ENCODE results near the gene TMEM175. TPM values are rescaled to one million over a fixed set of nuclear protein-coding genes. Genes with fewer than 3 reads are reported as not detected.

TMEM175 gene
- total and polyA plus RNA-seq, 9 of the 15 experiments (the other 6 are each of a cell fraction or from before 2014, with no cell fraction given) = 0.13 to 30.9 (median 9.4) TPM

- TF ChIP-seq ARID3A (IDR thresholded peaks at IDR 0.05; ENCODE audit: borderline replicate concordance, low read depth, low read length) = no peak
These were observed 19.6 kb downstream of the TMEM175 start (continued) for GRCh38 chr4:951594-952468.

- no peak for ATAC-seq
- FAIRE-seq = no peak
- no peak for DNase-seq (ENCODE audit: extremely low read depth in 1 of 4, low spot score in 3 of 4)
- ChIA-PET POLR2A (interaction anchor here (0.6 kb wide), 1 partner anchor 40 kb away, joined by 3 read pairs; no protein-coding TSS in a partner anchor), CTCF (ENCODE audit: low intra/inter-chr PET ratio) (no interaction called here)
- Histone ChIP-seq H3K27me3 (ENCODE audit: control insufficient read depth in 2 of 2, insufficient read depth in 2 of 2, low read length in 2 of 2) (no peaks in the 10 kb centered on the region), H2AFZ (ENCODE audit: low read depth, low read length) (no peak overlapping the region), H3K27ac (ENCODE audit: extremely low read depth, low read depth, low read length) (no peak overlapping the region), H3K9me1 (ENCODE audit: control insufficient read depth, insufficient read depth, low read length) (no peaks in the 10 kb centered on the region), H3K79me2 (ENCODE audit: control insufficient read depth, insufficient read depth, low read length) (no peaks in the 10 kb centered on the region), H3K9me3 (replicated peaks; ENCODE audit: control insufficient read depth, insufficient read depth, low read depth, low read length) (no peaks in the 10 kb centered on the region), H4K20me1 (replicated peaks; ENCODE audit: control insufficient read depth, insufficient read depth, low read length) (no peaks in the 10 kb centered on the region), H3K4me2 (ENCODE audit: insufficient read depth, low read length) (no peak overlapping the region), H3K4me1 (replicated peaks in 1 of 2; ENCODE audit: control insufficient read depth in 2 of 2, insufficient read depth in 2 of 2, low read length in 2 of 2) (peaks cover 0 to 38% of the 10 kb centered on the region in 2 experiments; a peak in 2 of 5 replicates), H3K4me3 (no peak overlapping the region), H3K9ac (ENCODE audit: insufficient read depth in 1 of 2, low read depth in 2 of 2, low read length in 2 of 2) (no peak overlapping the region; a peak in 1 of 4 replicates), H3K36me3 (ENCODE audit: control insufficient read depth, insufficient read depth, low read length) (no peaks in the 10 kb centered on the region)
- WGBS (ENCODE audit: insufficient coverage, low coverage, missing lambda C conversion rate) = 84% methylated on average over 21 of the region's 28 CpGs
- BruUV-seq (replicated peaks) = no TSS peak
- intact Hi-C loops (cut with micrococcal nuclease) (no loop called here), in situ Hi-C loops (cut with MboI) (no loop called here)
- peak; percentile 49; the same call in 1 of the 2 replicates for TF ChIP-seq POLR2G (IDR thresholded peaks at IDR 0.05; ENCODE audit: low read depth, low read length)
- TF ChIP-seq, protein P1, sequence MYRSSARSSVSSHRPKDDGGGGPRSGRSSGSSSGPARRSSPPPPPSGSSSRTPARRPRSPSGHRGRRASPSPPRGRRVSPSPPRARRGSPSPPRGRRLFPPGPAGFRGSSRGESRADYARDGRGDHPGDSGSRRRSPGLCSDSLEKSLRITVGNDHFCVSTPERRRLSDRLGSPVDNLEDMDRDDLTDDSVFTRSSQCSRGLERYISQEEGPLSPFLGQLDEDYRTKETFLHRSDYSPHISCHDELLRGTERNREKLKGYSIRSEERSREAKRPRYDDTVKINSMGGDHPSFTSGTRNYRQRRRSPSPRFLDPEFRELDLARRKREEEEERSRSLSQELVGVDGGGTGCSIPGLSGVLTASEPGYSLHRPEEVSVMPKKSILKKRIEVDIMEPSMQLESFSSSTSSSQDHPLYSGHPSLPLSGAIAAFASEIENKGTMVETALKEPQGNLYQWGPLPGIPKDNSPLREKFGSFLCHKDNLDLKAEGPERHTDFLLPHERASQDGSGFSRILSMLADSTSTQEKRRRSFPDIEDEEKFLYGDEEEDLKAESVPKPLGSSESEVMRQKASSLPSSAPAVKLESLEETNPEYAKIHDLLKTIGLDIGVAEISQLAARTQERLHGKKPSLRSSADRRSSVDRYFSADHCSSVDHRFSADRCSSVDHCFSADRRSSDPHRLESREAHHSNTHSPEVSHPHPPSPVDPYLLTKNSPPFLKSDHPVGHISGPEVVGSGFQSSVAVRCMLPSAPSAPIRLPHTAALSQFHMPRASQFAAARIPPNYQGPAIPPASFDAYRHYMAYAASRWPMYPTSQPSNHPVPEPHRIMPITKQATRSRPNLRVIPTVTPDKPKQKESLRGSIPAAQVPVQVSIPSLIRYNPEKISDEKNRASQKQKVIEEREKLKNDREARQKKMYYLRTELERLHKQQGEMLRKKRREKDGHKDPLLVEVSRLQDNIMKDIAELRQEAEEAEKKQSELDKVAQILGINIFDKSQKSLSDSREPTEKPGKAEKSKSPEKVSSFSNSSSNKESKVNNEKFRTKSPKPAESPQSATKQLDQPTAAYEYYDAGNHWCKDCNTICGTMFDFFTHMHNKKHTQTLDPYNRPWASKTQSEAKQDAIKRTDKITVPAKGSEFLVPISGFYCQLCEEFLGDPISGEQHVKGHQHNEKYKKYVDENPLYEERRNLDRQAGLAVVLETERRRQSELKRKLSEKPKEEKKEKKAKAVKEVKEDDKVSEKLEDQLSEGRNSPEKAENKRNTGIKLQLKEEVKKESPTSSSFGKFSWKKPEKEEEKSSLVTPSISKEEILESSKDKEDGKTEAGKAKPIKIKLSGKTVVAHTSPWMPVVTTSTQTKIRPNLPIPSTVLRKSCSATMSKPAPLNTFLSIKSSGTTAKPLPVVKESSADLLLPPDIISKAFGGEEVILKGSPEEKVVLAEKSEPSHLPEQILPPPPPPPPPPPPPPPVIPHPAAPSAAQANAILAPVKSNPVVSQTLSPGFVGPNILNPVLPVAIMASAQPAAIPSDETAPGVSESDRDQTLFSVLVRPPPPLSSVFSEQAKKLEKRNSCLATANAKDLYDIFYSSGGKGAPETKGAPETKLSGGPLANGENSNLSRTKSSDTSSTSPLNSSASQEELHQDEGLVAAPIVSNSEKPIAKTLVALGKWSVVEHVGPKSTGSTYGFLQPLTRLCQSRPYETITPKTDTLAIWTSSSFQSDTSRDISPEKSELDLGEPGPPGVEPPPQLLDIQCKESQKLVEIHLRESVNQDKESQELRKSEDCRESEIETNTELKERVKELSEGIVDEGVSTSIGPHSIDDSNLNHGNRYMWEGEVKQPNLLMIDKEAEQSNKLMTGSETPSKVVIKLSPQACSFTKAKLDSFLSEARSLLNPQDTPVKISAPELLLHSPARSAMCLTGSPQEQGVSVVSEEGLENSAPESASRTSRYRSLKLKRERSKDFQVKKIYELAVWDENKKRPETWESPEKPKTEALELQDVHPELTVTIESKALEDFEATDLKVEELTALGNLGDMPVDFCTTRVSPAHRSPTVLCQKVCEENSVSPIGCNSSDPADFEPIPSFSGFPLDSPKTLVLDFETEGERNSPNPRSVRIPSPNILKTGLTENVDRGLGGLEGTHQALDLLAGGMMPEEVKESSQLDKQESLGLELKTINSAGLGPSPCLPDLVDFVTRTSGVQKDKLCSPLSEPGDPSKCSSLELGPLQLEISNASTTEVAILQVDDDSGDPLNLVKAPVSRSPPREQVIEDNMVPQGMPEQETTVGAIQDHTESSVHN (IDR thresholded peaks at IDR 0.05; ENCODE audit: borderline replicate concordance in 1 of 2, low read depth in 1 of 2) = no peak
These were observed 20.8 kb downstream of the TMEM175 start for GRCh38 chr4:952881-953573.

All from K562 (cell line).